AG09309 (cell line): ENCODE data around the gene ADAT3.
A peak's percentile ranks its signal among the peaks of the same experiment; 100 is the strongest.
"Not testable (repeated sequence)": the region's sequence is repeated elsewhere in the genome, so short reads cannot be mapped to it uniquely, and the experiment has no call there.

Source experiments
- DNase-seq: peaks from one replicate; pipeline ENCODE4 v3.0.0-alpha.2; 2010; ENCODE audit warnings: low read depth
- H3K4me3 ChIP-seq: 2 replicates; pipeline ENCODE4 v1.5.1; 2011; ENCODE audit warnings: mild to moderate bottlenecking, low read depth, low read length, moderate library complexity; ENCODE audit not compliant: control insufficient read depth
- CTCF ChIP-seq: IDR thresholded peaks from 2 replicates; pipeline ENCODE4 v1.5.1; 2011; ENCODE audit warnings: mild to moderate bottlenecking, low read depth, low read length, inconsistent platforms; ENCODE audit not compliant: insufficient read depth, control insufficient read depth; ENCODE audit errors: missing control alignments

ADAT3 gene

GRCh38 chr19:1882786-1883692 lies 22.2 kb upstream of the ADAT3 start:
- no peak for TF ChIP-seq CTCF
- no peak for DNase-seq
- H3K4me3 ChIP-seq: peak overlapping the region; percentile 53

- TF ChIP-seq CTCF: no peak
- H3K4me3 ChIP-seq: peak overlapping the region; percentile 53
- no peak for DNase-seq
Measured at GRCh38 chr19:1883784-1884183, 21.4 kb upstream of the ADAT3 start.

- no peak for TF ChIP-seq CTCF
- H3K4me3 ChIP-seq: peak overlapping the region; percentile 53
- DNase-seq: no peak
Measured at GRCh38 chr19:1884291-1884718, 20.9 kb upstream of the ADAT3 start.

GRCh38 chr19:1884719-1885334 lies 20.4 kb upstream of the ADAT3 start:
- no peak for TF ChIP-seq CTCF
- H3K4me3 ChIP-seq: peak overlapping the region; percentile 53
- DNase-seq: no peak

GRCh38 chr19:1885398-1886119 lies 19.6 kb upstream of the ADAT3 start, which contains the start of gene ABHD17A:
Gene ABHD17A, minus strand, starts transcription at chr19:1885496. Its CDS starts 3,930 bp downstream, at chr19:1881566.
- peak within 1 kb of the TSS; percentile 53 for H3K4me3 ChIP-seq

GRCh38 chr19:1886360-1886759 lies 18.8 kb upstream of the ADAT3 start:
- H3K4me3 ChIP-seq, DNase-seq: not testable (repeated sequence)

More at GRCh38 chr19:1885398-1886119, 19.6 kb upstream of the ADAT3 start, which contains the start of gene ABHD17A:
- DNase-seq: peak; percentile 37

- no peak overlapping the region for H3K4me3 ChIP-seq
- no peak for DNase-seq
- TF ChIP-seq CTCF: no peak
Measured at GRCh38 chr19:1888385-1888784, 16.8 kb upstream of the ADAT3 start.
